Common myeloid progenitor, CD34-positive (primary cell): ENCODE results near the gene TMEM163.

Experiments
- CTCF ChIA-PET: fragments of 350-600 bp; sonication (Branson Sonifier 250); formaldehyde crosslinking; loops from one replicate; lab custom pipeline; 2021; ENCODE audit warnings: antibody characterized with exemption; lab: Charles Lee
- POLR2A ChIA-PET: fragments of 350-600 bp; sonication (Branson Sonifier 250); formaldehyde crosslinking; loops from one replicate; lab custom pipeline; 2021; ENCODE audit warnings: antibody characterized with exemption; lab: Charles Lee
- DNase-seq, 3 donors: peaks; one replicate each; pipeline versions ENCODE4 v3.0.0 to v3.0.0-alpha.2; 2013
- H3K27ac ChIP-seq, 2 experiments: 1 replicate in 1 of 2; 2 replicates in 1 of 2; pipeline ENCODE4 v1.7.0; 2013; ENCODE audit warnings: inconsistent platforms in 2 of 2, low read length in 2 of 2, mild to moderate bottlenecking in 2 of 2, low read depth in 1 of 2, moderate library complexity in 1 of 2; ENCODE audit not compliant: severe bottlenecking in 2 of 2, insufficient read depth in 1 of 2, poor library complexity in 1 of 2
- H3K27me3 ChIP-seq, 5 experiments: replicated peaks in 2 of 5; 1 replicate in 3 of 5; 2 replicates in 2 of 5; pipeline versions ENCODE4 v1.6.1 to v1.7.0; 2013; ENCODE audit warnings: low read length in 4 of 5, mild to moderate bottlenecking in 2 of 5, moderate library complexity in 2 of 5, inconsistent platforms in 1 of 5; ENCODE audit not compliant: insufficient read depth in 5 of 5, control insufficient read depth in 4 of 5
- H3K36me3 ChIP-seq, 4 experiments: 1 replicate in 2 of 4; 2 replicates in 2 of 4; pipeline versions ENCODE4 v1.6.1 to v1.7.0; 2013; ENCODE audit warnings: low read length in 3 of 4, control low read depth in 1 of 4, mild to moderate bottlenecking in 1 of 4; ENCODE audit not compliant: control insufficient read depth in 4 of 4, insufficient read depth in 4 of 4
- H3K4me1 ChIP-seq, 4 experiments: 1 replicate in 3 of 4; 2 replicates in 1 of 4; pipeline versions ENCODE4 v1.6.1 to v1.7.1; 2013; ENCODE audit warnings: low read length in 3 of 4, mild to moderate bottlenecking in 3 of 4, control low read depth in 1 of 4, inconsistent platforms in 1 of 4, moderate library complexity in 1 of 4; ENCODE audit not compliant: control insufficient read depth in 4 of 4, insufficient read depth in 4 of 4; ENCODE audit errors: control extremely low read depth in 1 of 4
- H3K4me3 ChIP-seq, 7 experiments: 1 replicate in 4 of 7; 2 replicates in 3 of 7; pipeline versions ENCODE4 v1.5.1 to v1.7.0; 2013; ENCODE audit warnings: mild to moderate bottlenecking in 7 of 7, low read length in 6 of 7, moderate library complexity in 6 of 7, inconsistent platforms in 2 of 7, low read depth in 2 of 7, control low read depth in 1 of 7; ENCODE audit not compliant: insufficient read depth in 4 of 7, control insufficient read depth in 1 of 7; ENCODE audit errors: extremely low read depth in 1 of 7
- H3K9me3 ChIP-seq, 5 experiments: 1 replicate in 4 of 5; 2 replicates in 1 of 5; pipeline versions ENCODE4 v1.6.1 to v1.7.1; 2013; ENCODE audit warnings: low read length in 4 of 5, mild to moderate bottlenecking in 2 of 5, inconsistent platforms in 1 of 5, low read depth in 1 of 5, moderate library complexity in 1 of 5; ENCODE audit not compliant: control insufficient read depth in 4 of 5, insufficient read depth in 2 of 5; ENCODE audit errors: control extremely low read depth in 1 of 5
- WGBS: methylation state at CpG from one replicate; pipeline ENCODE4 v1.1.5; 2013; ENCODE audit not compliant: insufficient coverage; 5-methylcytosine and 5-hydroxymethylcytosine counted together

TMEM163 gene

GRCh38 chr2:134689315-134689714, 29.5 kb downstream of the TMEM163 start:
- no peaks in the 10 kb centered on the region for H3K27me3 ChIP-seq
- POLR2A ChIA-PET = interaction anchor here (0.6 kb wide), 1 partner anchor 165 kb away, joined by 5 read pairs; no protein-coding TSS in a partner anchor
- DNase-seq = no peak
- no peak overlapping the region for H3K4me3 ChIP-seq
- WGBS = 100% methylated on average over 2 of the region's 3 CpGs
- H3K36me3 ChIP-seq = peaks cover 0 to 2% (median 0%) of the 10 kb centered on the region in 4 experiments
- CTCF ChIA-PET = no interaction called here
- H3K4me1 ChIP-seq = peaks cover 0 to 7% (median 3%) of the 10 kb centered on the region in 4 experiments
- no peaks in the 10 kb centered on the region for H3K9me3 ChIP-seq
- H3K27ac ChIP-seq = no peak overlapping the region

DNA sequence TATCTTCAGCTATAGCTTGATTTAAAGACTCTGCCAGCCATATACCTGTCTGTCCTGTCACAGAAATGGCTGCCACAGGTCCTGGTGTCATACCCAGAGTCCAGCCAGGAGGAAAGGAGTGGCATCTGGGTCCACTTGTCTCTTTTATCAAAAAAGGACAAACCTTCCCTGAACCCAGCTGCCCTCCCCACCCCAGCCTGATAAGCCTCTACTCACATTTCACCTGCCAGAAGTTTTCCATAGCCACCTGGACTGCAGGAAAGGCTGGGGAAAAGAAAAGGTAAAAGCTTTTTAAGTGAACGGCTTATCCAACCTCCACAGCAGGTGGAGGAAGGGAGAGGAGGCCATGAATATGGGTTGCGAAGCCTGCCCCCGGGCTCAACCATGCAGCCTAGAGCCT, 32.8 kb downstream of the TMEM163 start:
- no peaks in the 10 kb centered on the region for H3K9me3 ChIP-seq
- no peak for DNase-seq
- WGBS = 93% methylated on average over 3 of the region's 3 CpGs
- ChIA-PET POLR2A (no interaction called here), CTCF (no interaction called here)
- H3K27me3 ChIP-seq = no peaks in the 10 kb centered on the region
- no peak overlapping the region for H3K27ac ChIP-seq
- no peaks in the 10 kb centered on the region for H3K36me3 ChIP-seq
- H3K4me3 ChIP-seq = no peak overlapping the region
- H3K4me1 ChIP-seq = peaks cover 0 to 31% (median 8%) of the 10 kb centered on the region in 4 experiments

DNA sequence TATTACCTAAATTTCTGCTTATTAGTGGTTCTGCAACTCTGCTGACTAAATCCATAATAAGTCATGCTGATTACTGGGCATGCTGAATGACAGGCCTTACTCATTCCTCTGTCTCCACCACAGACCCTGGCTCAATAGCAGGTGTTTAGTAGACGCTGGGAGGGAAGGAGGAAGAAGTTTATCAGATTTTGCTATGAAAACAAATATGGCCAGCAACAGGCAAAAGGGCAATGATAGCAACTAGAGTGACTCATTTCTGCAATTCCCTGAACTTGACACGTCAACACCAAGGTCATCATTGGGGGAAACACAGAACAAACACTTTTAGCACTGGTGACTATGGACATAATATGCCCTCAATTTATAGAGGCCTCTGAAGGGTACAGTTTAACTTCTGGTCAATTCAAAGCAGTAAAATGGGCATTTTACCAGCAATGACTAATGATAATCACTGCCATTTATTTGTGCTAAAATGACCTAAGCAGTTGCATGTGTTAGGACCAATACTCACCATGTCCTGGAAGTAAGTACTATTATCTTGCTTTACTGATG, 35.2 kb downstream of the TMEM163 start:
- H3K4me3 ChIP-seq = no peak overlapping the region
- CTCF ChIA-PET = interaction anchor here (0.6 to 1.9 kb wide), 2 partner anchors 11 to 225 kb away, joined by 3 to 5 read pairs; no protein-coding TSS in a partner anchor
- H3K27me3 ChIP-seq = no peaks in the 10 kb centered on the region
- POLR2A ChIA-PET = no interaction called here
- DNase-seq = peak; percentile 40 to 90 (median 85)
- WGBS = 85% methylated on average over 1 of the region's 2 CpGs
- H3K36me3 ChIP-seq = no peaks in the 10 kb centered on the region
- H3K4me1 ChIP-seq = peaks cover 6 to 48% (median 22%) of the 10 kb centered on the region in 4 experiments
- no peak overlapping the region for H3K27ac ChIP-seq
- no peaks in the 10 kb centered on the region for H3K9me3 ChIP-seq

- no peaks in the 10 kb centered on the region for H3K27me3 ChIP-seq
- no peaks in the 10 kb centered on the region for H3K9me3 ChIP-seq
- H3K27ac ChIP-seq = no peak overlapping the region
- H3K36me3 ChIP-seq = no peaks in the 10 kb centered on the region
- peaks cover 6 to 48% (median 26%) of the 10 kb centered on the region in 4 experiments for H3K4me1 ChIP-seq
- H3K4me3 ChIP-seq = no peak overlapping the region
- ChIA-PET CTCF (interaction anchor here (1.1 to 1.6 kb wide), 2 partner anchors 11 kb away, joined by 4 to 5 read pairs; no protein-coding TSS in a partner anchor), POLR2A (no interaction called here)
- no CpG with 5 or more reads among the region's 3 CpGs for whole genome bisulfite sequencing
- DNase-seq = no peak
Measured at GRCh38 chr2:134682726-134683125, 36.1 kb downstream of the TMEM163 start.

DNA sequence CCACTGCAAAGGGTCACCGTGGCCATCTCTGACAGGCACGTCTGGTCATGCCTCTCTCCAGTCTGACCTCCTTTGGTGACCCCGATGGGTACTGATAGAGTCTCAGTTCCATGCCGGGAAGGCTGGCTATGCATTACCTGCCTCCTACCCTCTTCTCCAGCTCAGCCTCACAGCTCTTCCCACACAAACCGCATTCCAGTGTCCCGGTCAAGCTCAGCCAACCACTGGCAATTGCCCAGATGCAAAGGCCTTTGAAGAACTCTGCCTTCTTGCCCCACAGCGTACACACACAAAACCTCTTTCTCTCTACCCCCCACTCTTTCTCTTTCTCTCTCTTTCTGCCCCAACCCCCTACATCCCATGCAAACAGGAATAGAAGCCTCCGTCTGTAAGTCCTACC, 37.6 kb downstream of the TMEM163 start:
- Histone ChIP-seq H3K27me3 (no peaks in the 10 kb centered on the region), H3K9me3 (no peaks in the 10 kb centered on the region), H3K36me3 (no peaks in the 10 kb centered on the region), H3K4me3 (no peak overlapping the region), H3K27ac (no peak overlapping the region), H3K4me1 (peaks cover 6 to 52% (median 28%) of the 10 kb centered on the region in 4 experiments)
- no peak for DNase-seq
- WGBS = 98% methylated on average over 8 of the region's 8 CpGs
- ChIA-PET POLR2A (no interaction called here), CTCF (interaction anchor here (0.9 to 1.5 kb wide), 3 partner anchors 11 to 24 kb away, joined by 3 to 4 read pairs (median 3); no protein-coding TSS in a partner anchor)

DNA sequence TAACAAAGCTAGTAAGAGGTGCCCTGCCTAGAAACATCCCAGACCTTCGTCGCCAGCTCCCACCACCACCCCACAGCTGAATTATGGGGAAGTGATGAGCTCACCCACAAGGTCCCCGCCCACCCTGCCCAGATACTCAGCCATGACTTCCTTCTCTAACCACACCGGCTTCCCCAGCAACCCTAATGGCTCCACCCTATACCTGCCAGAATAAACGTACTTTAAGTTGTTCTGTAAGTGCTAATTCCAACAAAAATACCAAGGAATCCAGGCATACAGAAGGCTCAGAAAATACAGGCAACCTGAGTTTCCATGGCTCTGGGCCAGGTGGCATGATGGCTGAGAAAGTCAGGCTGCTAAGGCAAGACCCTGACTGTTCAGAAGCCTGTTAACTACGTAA, 39.1 kb downstream of the TMEM163 start:
- WGBS = 0% methylated on average over 2 of the region's 6 CpGs
- H3K27me3 ChIP-seq = no peaks in the 10 kb centered on the region
- H3K4me3 ChIP-seq = peak overlapping the region in 5 of 7 experiments; percentile 32 to 79 (median 47)
- H3K36me3 ChIP-seq = no peaks in the 10 kb centered on the region
- DNase-seq = peak; percentile 79 to 93 (median 83)
- POLR2A ChIA-PET = no interaction called here
- H3K27ac ChIP-seq = no peak overlapping the region
- peaks cover 6 to 57% (median 33%) of the 10 kb centered on the region in 4 experiments for H3K4me1 ChIP-seq
- CTCF ChIA-PET = interaction anchor here (0.9 to 1.5 kb wide), 3 partner anchors 17 to 36 kb away, joined by 3 to 4 read pairs (median 3); no protein-coding TSS in a partner anchor
- no peaks in the 10 kb centered on the region for H3K9me3 ChIP-seq

- Histone ChIP-seq H3K9me3 (no peaks in the 10 kb centered on the region), H3K4me3 (peak overlapping the region in 2 of 7 experiments; percentile 35 to 79), H3K4me1 (peaks cover 6 to 57% (median 34%) of the 10 kb centered on the region in 4 experiments), H3K36me3 (no peaks in the 10 kb centered on the region), H3K27ac (no peak overlapping the region), H3K27me3 (no peaks in the 10 kb centered on the region)
- no peak for DNase-seq
- 80% methylated on average over 1 of the region's 4 CpGs for WGBS
- ChIA-PET POLR2A (interaction anchor here (0.5 to 0.8 kb wide), 2 partner anchors 24 to 1086 kb away, joined by 3 read pairs; no protein-coding TSS in a partner anchor), CTCF (interaction anchor here (0.8 to 0.9 kb wide), 3 partner anchors 9 to 43 kb away, joined by 3 read pairs; no protein-coding TSS in a partner anchor)
Measured at GRCh38 chr2:134679294-134679693, 39.5 kb downstream of the TMEM163 start.
